GM19238 (cell line): Measurements from ENCODE around the gene PIK3R4.

ENCODE experiments used
- DNase-seq: peaks from one replicate; pipeline ENCODE4 v3.0.0; 2011; ENCODE audit warnings: low spot score; ENCODE audit not compliant: insufficient read length

The PIK3R4 gene

DNA sequence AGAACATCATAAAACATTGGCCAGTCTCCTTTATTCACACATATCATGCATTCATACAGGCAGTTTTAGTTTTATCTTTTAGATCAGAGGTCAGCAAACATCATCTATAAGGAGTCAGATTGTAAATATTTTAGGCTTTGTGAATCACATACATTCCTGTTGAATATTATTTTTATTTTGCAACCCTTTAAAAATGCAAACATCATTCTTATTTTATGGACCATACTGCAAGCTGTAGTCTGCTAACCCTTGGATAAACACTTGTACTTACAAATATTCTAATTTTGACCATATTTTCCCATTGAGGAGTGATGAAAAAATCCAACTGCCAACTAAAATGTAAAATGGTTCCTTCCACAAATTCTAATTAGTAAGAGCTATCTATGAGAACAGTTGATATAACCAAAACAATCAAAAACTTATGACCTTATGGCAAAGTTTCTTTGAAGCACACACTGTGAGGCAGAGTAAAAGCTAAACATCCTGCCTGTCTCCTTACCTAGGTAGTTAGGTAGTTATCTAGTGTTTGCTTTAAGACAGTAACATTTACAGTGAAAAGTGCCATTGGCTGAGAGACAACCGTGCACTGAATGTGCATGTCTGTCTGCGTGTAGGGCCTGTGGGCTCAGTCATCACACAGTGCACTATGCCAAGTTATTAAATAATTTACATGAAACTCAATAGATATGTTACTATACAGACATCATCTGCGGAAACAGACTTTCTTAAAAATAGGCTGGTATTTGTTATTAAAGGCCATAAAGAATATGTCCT is 57.7 kb downstream of the PIK3R4 start:
- DNase-seq = no peak

DNA sequence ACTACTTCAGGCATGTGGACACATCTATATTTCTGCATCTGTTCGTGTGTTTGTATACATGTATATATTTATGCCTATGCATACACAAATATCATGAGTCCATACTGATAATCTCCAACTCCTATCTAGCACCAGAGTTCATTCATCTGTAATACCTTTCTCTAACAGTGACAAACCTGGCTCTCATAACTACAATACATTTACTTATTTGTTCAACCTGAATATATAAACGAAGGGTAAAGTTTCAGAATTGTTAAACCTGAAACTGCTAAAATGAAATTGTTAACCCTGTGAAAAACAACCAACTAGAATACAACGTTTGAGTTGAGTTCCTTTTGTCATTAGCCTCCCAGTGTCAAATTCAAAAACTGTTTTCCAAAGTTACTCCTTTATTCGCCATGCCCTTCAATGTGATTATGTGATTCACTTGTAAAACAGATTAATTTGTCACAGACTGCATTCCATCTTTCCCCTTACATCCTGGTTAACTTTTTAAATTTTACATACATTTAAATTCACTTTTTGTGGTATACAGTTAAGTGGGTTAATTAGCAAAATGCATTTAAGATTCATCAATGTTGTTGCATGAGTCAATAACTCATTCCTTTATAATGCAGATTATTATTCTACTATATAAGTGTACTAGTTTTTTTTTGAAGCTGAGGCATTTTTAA is 58.5 kb downstream of the PIK3R4 start:
- DNase-seq = no peak

DNA sequence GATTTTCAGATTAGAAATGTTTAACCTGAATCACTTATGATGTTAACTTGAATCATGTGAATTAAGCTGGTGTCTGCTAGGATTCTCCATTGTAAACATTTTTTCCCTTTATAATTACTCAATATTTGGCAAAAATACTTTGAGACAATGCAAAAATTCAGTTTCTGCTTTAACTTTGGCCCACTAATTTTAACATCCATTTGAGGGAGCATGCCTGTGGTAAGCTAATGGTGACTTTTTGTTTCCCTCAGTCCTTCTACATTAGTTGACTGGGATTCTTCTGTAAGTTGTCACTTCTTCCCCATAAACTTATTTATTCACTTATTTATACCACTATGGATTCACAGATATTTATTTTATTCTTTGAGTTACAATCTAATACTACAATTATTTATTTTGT is 59.3 kb downstream of the PIK3R4 start:
- DNase-seq = no peak

DNA sequence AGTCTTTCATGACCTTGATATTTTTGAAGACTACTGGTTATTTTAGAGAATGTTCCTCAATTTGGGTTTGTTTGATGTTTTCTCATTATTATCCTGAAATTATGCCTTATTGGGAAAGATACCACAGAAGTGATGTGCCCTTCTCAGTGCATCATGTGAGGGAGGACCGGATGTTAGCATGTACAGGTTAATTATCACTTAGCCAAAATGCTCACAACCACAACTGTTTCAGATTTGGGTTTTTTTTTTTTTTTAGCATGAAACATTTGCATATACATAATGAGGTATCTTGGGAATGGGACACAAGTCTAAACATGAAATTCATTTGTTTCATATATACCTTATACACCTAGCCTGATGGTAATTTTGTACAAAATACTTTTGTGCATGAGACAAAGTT is 59.8 kb downstream of the PIK3R4 start:
- no peak for DNase-seq

DNA sequence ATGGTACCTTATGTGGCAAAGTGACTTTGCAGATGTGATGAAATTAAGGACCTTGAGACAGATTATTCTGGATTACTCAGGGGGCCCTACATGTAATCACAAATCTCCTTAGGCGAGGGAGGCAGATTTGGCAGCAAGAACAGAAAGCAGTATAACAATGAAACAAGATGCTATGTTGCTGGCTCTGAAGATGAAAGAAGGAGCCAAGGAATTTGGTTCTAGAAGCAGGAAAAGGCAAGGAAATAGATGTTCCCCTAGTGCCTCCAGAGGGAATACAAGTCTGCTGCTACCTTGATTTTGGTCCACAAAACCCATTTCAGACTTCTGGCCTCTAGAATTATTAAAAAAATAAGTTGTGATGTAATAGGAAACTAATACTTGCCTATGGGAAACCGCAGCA is 64.5 kb downstream of the PIK3R4 start:
- no peak for DNase-seq

DNA sequence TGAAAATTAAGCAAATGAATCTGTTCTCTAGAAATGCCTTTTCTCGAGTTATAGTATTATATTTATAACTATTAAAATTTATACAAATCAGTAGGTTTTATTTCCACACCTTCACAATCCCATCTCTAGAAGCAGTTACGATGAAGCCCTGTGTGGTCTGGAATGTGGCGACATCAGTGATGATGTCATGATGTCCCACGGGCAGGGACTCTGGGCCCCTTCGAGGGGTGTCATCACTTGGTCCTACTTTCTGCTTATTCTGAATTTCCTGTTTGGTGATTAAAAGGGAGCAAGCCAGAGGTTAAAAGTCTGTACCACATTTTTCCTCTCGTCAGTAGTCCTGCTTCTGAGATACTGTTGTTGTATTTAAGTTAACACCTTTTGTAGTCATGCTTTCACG is 67.4 kb downstream of the PIK3R4 start:
- no peak for DNase-seq

DNA sequence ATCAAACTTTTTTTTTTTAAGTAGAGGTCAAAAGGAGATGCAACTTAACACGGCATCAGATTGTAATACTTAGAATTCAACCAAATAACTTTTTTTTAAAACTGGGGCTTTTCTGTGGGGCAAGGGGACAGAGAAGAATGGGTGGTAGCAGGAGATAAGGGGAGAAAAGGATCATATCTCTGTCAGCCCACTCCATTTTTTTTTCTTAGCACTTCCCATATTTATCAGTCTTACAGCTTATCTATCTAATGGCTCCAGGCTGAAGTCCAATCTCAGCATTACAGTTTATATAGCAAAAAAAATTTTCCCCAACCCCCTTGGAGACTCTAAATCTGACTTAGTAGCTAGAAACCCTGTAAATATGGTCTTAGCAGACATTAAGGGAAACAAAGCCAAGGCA is 69.3 kb downstream of the PIK3R4 start:
- no peak for DNase-seq

DNA sequence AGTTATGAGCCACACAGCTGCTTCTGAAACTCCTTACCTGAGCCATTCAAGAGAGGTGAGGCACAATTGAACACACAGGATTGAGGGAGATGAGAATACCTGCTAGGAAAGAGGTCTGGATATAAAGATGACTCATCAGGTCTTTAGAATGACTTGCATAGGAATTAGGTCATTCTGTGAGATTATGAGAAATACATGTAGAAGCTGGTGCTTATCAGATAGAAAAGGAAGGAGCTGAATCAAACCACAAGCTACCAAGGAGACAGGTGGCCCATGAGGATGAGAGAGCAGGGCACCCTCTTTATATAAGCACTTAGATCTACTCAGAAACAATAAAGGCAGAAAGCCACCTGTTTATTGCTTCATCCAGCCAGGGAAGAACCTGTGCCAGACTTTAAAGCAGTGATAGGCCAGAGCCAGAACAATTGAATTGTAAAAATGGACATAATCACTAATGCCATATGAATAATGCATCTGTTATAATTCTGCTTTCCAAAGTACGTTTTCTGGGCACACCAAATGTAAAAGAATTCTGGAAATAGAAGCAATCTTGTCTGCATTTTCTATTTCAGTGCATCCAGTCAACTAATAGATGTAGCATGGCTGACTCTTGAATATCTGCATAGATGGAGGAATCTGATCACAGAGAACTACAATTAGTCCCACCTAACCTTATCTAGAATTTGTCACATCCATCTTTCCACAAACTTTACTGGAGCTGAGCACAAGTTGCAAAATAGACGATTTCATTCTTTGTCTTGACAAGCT is 74.9 kb downstream of the PIK3R4 start:
- DNase-seq = no peak

DNA sequence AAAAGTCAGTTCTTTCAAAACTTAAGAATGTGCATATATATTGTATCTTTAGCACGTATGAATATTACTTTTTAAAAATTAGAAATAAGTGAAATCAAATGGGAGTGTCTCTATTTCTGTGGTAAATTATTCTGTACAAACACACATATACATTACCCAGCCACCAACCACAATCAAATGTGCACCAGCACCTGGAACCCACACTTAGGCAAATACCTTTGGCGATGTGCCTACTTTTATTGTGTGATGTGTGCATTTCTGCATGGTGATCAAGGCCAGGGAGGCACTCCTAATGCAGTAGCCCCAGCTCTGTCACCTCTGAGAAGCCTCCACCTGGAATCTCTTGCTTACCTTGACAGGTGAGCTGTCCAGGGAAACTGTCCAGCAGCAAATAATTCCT is 76.9 kb downstream of the PIK3R4 start:
- no peak for DNase-seq

DNA sequence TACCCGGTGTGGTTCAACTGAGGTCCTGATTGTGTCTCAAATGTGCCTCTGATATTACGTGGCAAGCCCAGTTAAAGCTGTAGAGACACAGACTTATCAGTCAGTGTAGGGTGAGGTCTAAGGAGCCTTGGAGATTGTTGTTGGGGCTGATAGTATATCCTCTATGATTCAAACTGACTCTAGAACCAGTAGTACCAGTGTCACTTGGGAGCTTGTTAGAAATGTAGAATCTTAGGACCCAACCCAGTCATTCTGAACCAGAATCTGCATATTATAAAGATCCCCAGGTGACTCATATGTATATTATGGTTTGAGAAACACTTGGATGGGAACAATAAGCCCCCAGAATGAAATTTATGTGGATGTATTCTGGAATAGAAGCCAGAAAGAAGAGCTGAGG is 83.5 kb downstream of the PIK3R4 start:
- no peak for DNase-seq

DNA sequence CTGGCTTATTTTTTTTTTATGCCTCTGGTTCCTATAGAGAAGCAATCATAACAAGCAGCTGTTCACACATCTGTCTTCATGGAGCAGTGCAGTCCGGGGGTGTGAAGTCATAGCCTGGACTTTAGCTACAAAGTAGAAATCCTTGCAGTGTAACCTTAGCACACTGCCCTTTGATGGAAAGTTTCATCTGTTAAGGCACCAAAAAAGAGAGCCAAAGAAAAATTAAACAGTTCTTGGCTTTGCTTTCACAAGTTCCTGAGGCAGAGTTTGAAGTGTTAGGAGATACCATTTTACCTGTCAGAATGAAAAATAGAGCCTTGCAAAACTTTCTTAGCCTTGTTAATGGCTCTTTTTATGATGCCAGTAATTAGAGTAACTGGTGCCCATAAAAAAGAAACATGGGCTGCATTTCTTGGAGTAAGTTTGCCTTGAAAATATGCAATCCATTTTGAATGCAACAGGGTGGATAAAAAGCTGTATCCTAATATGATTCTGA is 84.1 kb downstream of the PIK3R4 start:
- no peak for DNase-seq

DNA sequence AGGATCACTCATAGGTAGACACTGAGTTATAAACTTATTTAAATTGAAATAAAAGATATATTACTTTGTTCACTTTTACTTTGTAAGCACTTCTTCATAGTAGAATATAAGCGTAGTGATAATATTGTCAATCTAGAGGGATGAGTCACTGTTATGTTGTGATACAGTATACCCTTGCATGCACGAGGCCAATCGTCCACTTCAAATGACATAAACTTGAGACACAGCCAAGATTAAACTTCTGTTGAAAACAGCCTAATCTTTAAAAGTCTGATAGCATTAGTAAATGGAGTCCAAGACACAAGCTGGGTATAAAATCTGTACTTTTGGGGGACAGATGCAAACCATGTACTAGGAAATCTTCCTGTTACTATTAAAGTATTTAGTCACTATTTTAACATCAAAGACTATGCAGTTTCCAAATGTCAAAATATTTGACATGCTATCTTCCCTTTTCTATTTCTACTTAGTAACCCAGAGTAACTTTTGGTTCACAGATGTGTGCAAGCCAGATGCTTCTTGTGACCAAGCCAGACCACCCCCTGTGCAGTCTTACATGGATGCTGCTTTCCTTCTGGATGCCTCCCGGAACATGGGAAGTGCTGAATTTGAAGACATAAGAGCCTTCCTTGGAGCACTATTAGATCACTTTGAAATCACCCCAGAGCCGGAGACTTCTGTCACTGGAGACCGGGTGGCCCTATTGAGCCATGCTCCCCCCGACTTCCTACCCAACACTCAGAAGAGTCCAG is 85.3 kb downstream of the PIK3R4 start:
- no peak for DNase-seq

DNA sequence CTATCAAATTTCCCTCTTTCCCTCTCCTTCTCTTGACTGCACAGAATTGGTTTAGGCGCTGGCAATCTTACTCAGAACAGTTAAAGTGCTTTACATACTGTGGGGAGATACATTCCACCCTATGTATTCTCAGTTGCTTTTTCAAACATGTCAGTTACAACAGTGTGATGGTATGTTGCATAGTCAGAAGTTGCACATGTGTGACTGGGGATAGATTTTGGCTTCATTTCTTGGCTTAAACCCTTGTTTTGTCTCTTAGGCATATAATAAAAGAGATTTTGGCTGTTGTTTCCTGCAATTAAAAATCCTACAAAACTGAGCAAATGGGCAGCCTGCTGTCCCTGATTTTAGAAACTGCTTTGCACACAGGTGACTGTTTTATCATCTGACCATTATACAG is 86.7 kb downstream of the PIK3R4 start:
- no peak for DNase-seq

DNA sequence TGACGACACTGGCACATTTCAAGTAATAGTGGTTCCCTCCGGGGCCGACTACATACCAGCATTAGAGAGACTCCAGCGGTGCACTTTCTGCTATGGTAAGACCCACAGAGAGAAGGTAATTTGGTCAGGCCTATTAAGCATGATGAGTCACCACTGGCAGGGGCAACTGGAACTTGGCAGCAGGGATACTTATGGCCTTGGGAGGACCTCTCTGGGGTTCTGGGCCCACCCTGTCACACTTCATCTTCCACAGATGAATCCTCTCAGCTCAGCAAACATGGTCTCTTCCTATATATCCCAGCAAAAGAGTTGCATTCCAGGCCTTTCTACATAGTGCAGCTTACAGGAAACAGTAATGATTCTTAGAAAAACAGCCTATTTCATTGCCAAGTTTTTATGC is 88.0 kb downstream of the PIK3R4 start:
- no peak for DNase-seq

DNA sequence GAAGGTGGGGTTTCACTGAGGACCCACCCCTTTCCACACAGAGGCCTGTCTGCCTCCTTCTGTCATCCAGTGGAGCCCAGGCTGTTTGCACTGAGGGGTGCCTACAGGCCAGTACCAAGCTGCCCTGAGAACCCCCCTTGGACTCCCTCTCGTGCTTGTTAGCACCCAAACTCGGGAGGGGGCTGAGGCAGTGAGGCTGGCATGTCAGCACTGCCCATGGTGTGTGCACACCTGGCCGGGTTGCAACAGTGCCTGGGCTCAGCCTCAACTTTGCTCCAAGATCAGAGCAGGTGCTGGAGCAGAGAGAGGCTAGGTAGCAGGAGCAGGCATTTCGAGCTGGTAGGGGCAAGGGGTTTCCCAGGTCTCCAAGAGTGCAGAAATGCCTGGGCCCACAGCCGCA is 90.0 kb downstream of the PIK3R4 start:
- no peak for DNase-seq

DNA sequence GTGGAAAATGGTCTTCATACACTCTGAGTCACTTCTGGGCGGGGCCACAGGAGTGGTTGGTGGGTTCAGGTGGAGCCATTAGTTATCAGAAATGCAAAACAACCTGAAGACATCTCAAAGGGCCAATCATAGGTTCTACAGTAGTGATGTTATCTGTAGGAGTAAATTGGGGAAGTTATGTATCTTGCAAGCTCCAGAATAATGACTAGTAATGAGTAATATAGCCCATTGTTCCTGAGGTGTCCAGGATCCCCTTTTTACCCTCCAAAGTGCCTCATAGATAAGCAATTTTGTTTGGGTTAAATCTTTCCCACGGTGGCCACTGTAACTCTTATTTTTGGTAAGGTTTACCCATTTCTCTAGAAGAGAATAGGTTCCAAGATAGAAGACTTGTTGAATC is 91.7 kb downstream of the PIK3R4 start:
- DNase-seq = no peak

DNA sequence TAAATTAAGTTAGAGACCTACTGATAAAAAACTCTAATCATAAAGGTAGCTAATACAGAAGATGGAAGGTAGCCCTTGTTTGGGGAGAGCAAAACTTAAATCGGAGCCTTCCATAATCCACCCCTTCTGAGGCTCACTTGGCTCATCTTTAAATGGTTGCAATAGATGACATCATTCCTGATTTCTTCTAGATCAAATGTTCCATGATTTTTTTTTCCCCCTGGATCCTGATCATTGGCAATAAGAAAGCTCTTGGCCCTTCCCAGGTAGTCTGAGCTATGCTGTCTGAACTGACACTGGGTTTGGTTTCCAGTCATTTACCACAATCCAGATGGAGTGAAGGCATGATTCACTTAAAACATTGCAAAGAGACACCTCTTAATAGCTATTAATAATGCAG is 92.5 kb downstream of the PIK3R4 start:
- DNase-seq = no peak

DNA sequence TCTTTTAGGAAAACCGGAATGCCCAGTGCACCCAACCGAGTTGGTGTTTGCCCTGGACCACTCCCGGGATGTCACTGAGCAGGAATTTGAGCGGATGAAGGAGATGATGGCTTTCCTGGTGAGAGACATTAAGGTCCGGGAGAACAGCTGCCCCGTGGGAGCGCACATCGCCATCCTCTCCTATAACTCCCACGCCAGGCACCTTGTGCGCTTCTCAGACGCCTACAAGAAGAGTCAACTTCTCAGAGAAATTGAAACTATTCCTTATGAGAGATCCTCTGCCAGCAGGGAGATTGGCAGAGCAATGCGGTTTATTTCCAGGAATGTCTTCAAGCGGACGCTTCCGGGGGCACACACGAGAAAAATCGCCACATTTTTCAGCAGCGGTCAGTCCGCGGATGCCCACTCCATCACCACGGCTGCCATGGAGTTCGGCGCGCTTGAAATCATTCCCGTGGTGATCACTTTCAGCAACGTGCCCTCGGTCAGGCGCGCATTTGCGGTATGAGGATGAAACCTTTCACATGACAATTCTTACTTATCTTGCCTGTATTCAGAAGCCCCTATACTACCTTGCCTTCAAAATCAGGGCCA is 97.5 kb downstream of the PIK3R4 start:
- DNase-seq = no peak

DNA sequence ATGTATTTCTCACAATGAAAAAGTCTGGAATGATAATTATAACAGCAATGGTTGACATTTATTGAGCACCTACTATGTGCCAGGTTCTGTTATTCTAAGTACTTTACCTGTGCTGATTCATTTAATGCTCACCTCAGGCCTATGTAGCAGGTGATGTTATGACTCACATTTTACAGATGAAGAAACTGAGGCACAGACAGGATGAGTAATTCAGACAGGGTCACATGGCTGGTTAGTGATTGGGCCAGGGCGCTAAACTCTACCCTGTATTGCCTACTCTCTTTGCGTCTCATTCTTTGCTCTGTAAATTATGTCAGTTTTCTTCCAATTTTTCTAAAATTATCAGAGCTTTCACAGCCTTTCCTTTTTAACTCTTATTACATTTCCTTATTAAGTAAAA is 98.3 kb downstream of the PIK3R4 start:
- DNase-seq = no peak

DNA sequence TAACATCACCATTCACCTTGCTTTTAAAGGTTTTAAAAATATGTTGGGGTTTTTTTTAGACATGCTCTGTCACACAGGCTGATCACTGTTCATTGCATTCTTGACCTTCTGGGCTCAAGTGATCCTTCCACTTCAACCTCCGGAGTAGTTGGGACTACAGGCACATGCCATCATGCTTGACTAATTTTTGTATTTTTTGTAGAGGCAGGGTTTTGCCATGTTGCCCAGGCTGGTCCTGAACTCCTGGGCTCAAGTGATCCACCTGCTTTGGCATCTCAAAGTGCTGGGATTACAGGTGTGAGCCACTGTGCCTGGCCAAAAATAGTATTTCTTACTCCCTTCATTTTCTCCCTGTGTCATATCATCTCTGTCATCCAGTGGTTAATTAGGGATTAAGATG is 101.4 kb downstream of the PIK3R4 start:
- DNase-seq = no peak

DNA sequence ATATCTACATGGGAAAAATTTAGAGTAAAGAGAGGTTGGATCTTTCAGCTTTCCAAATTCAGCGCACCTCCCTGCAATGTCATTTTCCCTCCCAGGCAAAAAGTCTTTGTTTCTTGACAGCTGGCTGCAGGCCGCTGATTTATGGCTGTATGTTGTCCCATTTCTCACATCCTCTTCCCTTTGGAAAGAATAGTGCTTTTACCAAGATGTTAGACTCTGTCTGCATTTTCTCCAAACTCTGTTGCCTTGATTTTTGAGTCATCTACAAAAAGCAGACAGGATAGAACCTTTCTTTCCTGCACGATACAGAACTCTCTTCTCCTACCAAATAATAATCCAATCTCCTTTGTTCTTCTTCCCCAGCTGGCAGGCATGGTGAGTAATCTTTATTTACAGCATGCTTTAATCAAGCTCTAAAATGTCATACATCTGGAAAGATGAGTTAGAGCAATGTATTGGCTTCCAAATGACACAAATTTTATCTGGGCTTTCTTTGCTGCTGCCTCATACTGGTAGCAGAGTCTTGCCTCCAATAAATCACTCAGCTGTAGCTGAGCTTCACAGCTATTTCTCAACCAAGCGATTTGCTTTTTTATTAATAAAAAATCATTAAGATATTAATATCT is 101.9 kb downstream of the PIK3R4 start:
- no peak for DNase-seq
